ENCODE results near the gene CLPTM1.

Gene CLPTM1

DNA sequence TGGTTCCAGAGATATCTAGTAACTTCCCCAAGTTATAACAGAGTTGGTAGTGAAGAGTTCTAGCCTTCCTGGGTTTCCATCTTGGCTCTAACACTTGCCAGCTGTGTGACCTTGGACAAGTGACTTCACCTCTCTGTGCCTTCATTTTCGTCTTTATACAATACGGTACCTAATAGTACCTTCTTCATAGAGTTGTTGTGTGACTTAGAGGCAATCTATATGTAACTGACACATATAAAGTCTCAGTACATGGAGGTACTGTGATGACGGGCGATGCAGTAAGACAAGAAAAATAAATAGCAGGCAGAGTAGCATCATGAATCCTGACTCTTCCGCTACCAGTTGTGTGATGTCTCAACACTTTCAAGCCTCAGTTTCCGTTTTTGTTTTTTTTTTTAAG lies 75.6 kb downstream of the CLPTM1 start:
- DNase-seq (ENCODE audit: low read depth): no peak
- no peak overlapping the region for H3K4me3 ChIP-seq (ENCODE audit: low read depth, low read length)
- TF ChIP-seq, protein P1, sequence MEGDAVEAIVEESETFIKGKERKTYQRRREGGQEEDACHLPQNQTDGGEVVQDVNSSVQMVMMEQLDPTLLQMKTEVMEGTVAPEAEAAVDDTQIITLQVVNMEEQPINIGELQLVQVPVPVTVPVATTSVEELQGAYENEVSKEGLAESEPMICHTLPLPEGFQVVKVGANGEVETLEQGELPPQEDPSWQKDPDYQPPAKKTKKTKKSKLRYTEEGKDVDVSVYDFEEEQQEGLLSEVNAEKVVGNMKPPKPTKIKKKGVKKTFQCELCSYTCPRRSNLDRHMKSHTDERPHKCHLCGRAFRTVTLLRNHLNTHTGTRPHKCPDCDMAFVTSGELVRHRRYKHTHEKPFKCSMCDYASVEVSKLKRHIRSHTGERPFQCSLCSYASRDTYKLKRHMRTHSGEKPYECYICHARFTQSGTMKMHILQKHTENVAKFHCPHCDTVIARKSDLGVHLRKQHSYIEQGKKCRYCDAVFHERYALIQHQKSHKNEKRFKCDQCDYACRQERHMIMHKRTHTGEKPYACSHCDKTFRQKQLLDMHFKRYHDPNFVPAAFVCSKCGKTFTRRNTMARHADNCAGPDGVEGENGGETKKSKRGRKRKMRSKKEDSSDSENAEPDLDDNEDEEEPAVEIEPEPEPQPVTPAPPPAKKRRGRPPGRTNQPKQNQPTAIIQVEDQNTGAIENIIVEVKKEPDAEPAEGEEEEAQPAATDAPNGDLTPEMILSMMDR (IDR thresholded peaks at IDR 0.05; ENCODE audit: low read depth, low read length, missing control alignments): no peak

DNA sequence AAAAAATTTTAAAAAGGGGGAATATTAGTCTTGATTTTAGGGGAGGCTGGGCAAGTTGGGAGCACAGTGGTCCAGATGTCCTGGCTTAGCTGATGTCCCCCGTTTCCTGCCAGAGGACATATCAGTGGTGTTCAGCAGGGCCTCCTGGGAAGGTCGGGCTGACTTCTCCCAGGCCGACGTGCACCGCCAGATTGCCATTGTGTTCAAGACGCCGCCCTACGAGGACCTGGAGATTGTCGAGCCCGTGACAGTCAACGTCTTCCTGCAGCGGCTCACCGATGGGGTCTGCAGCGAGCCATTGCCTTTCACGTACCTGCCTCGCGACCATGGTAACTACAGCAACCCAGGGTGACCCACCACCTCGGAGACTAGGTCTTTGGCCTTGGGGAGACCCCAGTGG lies 77.2 kb downstream of the CLPTM1 start:
- TF ChIP-seq, protein P1 (IDR thresholded peaks at IDR 0.05; ENCODE audit: low read depth, low read length, missing control alignments): no peak
- H3K4me3 ChIP-seq (ENCODE audit: low read depth, low read length): no peak overlapping the region
- no peak for DNase-seq (ENCODE audit: low read depth)

- no peak overlapping the region for H3K4me3 ChIP-seq (ENCODE audit: low read depth, low read length)
- DNase-seq (ENCODE audit: low read depth): no peak
- TF ChIP-seq, protein P1 (IDR thresholded peaks at IDR 0.05; ENCODE audit: low read depth, low read length, missing control alignments): no peak
Measured at GRCh38 chr19:45035755-45036154, 80.6 kb downstream of the CLPTM1 start.

DNA sequence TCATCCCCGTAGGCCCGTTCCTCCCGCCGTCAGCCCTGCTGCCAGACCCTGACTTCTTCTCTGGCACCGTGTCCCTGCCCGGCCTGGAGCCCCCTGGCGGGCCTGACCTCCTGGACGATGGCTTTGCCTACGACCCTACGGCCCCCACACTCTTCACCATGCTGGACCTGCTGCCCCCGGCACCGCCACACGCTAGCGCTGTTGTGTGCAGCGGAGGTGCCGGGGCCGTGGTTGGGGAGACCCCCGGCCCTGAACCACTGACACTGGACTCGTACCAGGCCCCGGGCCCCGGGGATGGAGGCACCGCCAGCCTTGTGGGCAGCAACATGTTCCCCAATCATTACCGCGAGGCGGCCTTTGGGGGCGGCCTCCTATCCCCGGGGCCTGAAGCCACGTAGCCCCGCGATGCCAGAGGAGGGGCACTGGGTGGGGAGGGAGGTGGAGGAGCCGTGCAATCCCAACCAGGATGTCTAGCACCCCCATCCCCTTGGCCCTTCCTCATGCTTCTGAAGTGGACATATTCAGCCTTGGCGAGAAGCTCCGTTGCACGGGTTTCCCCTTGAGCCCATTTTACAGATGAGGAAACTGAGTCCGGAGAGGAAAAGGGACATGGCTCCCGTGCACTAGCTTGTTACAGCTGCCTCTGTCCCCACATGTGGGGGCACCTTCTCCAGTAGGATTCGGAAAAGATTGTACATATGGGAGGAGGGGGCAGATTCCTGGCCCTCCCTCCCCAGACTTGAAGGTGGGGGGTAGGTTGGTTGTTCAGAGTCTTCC lies 82.4 kb downstream of the CLPTM1 start:
- TF ChIP-seq, protein P1 (IDR thresholded peaks at IDR 0.05; ENCODE audit: low read depth, low read length, missing control alignments): no peak
- DNase-seq (ENCODE audit: low read depth): no peak
- H3K4me3 ChIP-seq (ENCODE audit: low read depth, low read length): no peak overlapping the region

DNA sequence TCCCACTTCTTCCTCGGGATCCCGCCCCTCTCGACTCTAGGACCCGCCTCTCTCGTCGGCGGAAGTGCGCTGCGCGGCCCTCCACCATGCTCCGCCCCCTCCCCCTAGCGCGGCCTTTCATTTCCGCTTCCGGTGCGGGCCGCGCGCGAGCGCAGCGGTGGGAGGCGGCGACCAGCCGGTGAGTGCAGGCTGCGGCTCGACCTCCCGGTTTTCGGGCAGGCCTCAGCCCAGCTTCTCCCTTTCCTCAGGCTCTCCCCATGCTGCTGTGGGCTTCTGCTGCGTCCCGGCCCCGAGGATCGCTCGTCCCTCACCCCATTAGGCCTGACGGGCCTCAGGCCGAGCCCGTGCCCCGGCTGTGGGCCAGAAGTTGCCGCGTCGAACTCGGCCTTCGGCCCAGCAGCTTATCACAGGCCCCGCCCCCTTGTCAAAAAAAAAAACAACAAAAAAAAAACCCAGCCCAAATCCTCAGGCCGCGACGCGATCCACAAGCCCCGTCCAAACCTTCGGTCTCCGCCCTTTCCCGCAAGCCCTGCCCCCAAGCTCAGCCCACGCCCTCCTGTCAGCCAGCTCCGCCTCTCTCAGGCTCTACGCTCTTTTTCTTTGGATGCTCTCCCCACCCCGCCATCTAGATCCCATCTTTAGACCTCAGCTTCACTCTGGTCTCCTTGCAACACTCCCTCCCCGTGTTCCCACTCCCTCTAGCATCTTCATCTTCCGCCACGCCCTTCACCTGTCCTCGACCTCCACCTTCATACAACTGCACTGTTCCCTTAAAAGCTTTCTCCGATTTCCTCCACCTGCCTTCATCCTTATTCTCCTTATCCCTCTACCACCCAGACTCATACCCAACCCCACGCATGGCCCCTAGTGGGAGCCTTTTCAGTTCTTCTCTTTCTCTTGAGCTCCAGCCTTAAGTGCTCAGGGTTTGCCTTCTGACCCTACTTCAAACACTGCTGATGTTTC lies 84.0 kb downstream of the CLPTM1 start, which contains the start of gene CLASRP:
Gene CLASRP (plus strand): TSS at position 115 of the 963 bp plus-strand sequence. CDS start 1,168 bp downstream, outside the sequence.
- peak within 1 kb of the TSS; percentile 61 for H3K4me3 ChIP-seq (ENCODE audit: low read depth, low read length)
- TF ChIP-seq, protein P1 (IDR thresholded peaks at IDR 0.05; ENCODE audit: low read depth, low read length, missing control alignments): no peak
- no peak for DNase-seq (ENCODE audit: low read depth)

- TF ChIP-seq, protein P1 (IDR thresholded peaks at IDR 0.05; ENCODE audit: low read depth, low read length, missing control alignments): no peak
- no peak for DNase-seq (ENCODE audit: low read depth)
- H3K4me3 ChIP-seq (ENCODE audit: low read depth, low read length): peak overlapping the region; percentile 61; the same call in 1 of the 2 replicates
Measured at GRCh38 chr19:45040059-45040771, 85.0 kb downstream of the CLPTM1 start.
